Measurements from ENCODE around the gene CADM1. TPM values are rescaled to one million over a fixed set of nuclear protein-coding genes. Genes with fewer than 3 reads are reported as not detected.

The CADM1 gene
- total and polyA plus RNA-seq, 4 donors, result 13.0 to 40.6 (median 28.9) TPM

DNA sequence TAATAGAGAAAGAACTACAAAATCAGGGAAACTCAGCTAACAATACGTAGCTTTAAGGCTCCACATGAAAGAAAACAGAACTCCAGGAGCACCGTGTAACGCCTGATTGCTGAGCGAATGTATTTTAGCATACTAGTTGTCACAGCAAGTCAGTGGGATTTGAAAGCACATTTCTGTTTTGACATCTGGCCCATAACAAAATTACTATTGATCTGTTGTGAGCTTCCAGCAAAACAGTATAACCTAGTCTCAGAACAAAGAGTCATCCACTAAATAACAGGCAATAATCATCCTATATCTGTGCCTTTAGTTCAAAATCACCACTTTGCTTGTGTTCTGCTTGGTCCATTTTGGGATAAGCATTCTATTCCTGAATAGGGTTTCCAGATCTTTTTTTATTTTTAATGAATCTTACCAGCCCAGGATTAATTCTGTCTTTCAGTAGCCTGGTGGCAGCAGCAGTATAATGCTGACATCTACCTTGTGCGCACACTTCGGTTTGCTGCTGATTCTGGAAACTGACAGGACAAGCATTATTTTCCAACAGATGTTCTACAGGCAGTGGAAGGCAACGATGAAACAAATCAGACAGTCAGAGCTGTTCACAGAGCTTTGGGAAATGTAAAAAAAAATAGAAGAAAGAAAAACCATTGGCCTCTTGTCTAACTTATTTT is 66.2 kb downstream of the CADM1 start:
- no peak overlapping the region for H3K4me3 ChIP-seq (ENCODE audit: low read depth in 1 of 3, low read length in 3 of 3)
- peaks cover 0 to 40% (median 12%) of the 10 kb centered on the region in 4 donors for H3K4me1 ChIP-seq (ENCODE audit: control insufficient read depth in 4 of 4, insufficient read depth in 4 of 4, low read length in 3 of 4)
- H3K9me3 ChIP-seq (ENCODE audit: control insufficient read depth in 4 of 4, low read length in 3 of 4), result no peaks in the 10 kb centered on the region
- no peaks in the 10 kb centered on the region for H3K36me3 ChIP-seq (ENCODE audit: control insufficient read depth in 4 of 4, insufficient read depth in 3 of 4, low read depth in 1 of 4, low read length in 3 of 4)
- no peaks in the 10 kb centered on the region for H3K27me3 ChIP-seq (ENCODE audit: control insufficient read depth in 4 of 4, insufficient read depth in 4 of 4, low read length in 3 of 4)
- no peak overlapping the region for H3K27ac ChIP-seq (ENCODE audit: low read depth in 1 of 2, low read length in 2 of 2)
- WGBS, result 67% methylated on average over 7 of the region's 7 CpGs
- TF ChIP-seq, protein P1, sequence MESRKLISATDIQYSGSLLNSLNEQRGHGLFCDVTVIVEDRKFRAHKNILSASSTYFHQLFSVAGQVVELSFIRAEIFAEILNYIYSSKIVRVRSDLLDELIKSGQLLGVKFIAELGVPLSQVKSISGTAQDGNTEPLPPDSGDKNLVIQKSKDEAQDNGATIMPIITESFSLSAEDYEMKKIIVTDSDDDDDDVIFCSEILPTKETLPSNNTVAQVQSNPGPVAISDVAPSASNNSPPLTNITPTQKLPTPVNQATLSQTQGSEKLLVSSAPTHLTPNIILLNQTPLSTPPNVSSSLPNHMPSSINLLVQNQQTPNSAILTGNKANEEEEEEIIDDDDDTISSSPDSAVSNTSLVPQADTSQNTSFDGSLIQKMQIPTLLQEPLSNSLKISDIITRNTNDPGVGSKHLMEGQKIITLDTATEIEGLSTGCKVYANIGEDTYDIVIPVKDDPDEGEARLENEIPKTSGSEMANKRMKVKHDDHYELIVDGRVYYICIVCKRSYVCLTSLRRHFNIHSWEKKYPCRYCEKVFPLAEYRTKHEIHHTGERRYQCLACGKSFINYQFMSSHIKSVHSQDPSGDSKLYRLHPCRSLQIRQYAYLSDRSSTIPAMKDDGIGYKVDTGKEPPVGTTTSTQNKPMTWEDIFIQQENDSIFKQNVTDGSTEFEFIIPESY (IDR thresholded peaks at IDR 0.05), result no peak
- TF ChIP-seq HNF4A (conservative IDR thresholded peaks at IDR 0.05), result no peak
- TF ChIP-seq RXRA (IDR thresholded peaks at IDR 0.05), result no peak
- TF ChIP-seq, protein P2, sequence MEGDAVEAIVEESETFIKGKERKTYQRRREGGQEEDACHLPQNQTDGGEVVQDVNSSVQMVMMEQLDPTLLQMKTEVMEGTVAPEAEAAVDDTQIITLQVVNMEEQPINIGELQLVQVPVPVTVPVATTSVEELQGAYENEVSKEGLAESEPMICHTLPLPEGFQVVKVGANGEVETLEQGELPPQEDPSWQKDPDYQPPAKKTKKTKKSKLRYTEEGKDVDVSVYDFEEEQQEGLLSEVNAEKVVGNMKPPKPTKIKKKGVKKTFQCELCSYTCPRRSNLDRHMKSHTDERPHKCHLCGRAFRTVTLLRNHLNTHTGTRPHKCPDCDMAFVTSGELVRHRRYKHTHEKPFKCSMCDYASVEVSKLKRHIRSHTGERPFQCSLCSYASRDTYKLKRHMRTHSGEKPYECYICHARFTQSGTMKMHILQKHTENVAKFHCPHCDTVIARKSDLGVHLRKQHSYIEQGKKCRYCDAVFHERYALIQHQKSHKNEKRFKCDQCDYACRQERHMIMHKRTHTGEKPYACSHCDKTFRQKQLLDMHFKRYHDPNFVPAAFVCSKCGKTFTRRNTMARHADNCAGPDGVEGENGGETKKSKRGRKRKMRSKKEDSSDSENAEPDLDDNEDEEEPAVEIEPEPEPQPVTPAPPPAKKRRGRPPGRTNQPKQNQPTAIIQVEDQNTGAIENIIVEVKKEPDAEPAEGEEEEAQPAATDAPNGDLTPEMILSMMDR (IDR thresholded peaks at IDR 0.05; ENCODE audit: low read depth, low read length, missing input control), result no peak
- TF ChIP-seq, protein P3, sequence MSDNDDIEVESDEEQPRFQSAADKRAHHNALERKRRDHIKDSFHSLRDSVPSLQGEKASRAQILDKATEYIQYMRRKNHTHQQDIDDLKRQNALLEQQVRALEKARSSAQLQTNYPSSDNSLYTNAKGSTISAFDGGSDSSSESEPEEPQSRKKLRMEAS (IDR thresholded peaks at IDR 0.05), result no peak
- no peak for TF ChIP-seq FOXA1 (IDR thresholded peaks at IDR 0.05)
- TF ChIP-seq EGR1 (IDR thresholded peaks at IDR 0.05; ENCODE audit: low read depth in 2 of 2), result no peak
- TF ChIP-seq GABPA (IDR thresholded peaks at IDR 0.05 in 1 of 2, conservative IDR thresholded peaks at IDR 0.05 in 1 of 2), result no peak
- TF ChIP-seq RAD21 (IDR thresholded peaks at IDR 0.05), result no peak
- TF ChIP-seq YY1 (IDR thresholded peaks at IDR 0.05), result no peak
- TF ChIP-seq, protein P4, sequence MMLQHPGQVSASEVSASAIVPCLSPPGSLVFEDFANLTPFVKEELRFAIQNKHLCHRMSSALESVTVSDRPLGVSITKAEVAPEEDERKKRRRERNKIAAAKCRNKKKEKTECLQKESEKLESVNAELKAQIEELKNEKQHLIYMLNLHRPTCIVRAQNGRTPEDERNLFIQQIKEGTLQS (IDR thresholded peaks at IDR 0.05), result no peak
- TF ChIP-seq, protein P5, sequence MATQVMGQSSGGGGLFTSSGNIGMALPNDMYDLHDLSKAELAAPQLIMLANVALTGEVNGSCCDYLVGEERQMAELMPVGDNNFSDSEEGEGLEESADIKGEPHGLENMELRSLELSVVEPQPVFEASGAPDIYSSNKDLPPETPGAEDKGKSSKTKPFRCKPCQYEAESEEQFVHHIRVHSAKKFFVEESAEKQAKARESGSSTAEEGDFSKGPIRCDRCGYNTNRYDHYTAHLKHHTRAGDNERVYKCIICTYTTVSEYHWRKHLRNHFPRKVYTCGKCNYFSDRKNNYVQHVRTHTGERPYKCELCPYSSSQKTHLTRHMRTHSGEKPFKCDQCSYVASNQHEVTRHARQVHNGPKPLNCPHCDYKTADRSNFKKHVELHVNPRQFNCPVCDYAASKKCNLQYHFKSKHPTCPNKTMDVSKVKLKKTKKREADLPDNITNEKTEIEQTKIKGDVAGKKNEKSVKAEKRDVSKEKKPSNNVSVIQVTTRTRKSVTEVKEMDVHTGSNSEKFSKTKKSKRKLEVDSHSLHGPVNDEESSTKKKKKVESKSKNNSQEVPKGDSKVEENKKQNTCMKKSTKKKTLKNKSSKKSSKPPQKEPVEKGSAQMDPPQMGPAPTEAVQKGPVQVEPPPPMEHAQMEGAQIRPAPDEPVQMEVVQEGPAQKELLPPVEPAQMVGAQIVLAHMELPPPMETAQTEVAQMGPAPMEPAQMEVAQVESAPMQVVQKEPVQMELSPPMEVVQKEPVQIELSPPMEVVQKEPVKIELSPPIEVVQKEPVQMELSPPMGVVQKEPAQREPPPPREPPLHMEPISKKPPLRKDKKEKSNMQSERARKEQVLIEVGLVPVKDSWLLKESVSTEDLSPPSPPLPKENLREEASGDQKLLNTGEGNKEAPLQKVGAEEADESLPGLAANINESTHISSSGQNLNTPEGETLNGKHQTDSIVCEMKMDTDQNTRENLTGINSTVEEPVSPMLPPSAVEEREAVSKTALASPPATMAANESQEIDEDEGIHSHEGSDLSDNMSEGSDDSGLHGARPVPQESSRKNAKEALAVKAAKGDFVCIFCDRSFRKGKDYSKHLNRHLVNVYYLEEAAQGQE (IDR thresholded peaks at IDR 0.05), result no peak
- no peak for TF ChIP-seq TAF1 (conservative IDR thresholded peaks at IDR 0.05)
- no peak for TF ChIP-seq FOXA2 (IDR thresholded peaks at IDR 0.05)
- TF ChIP-seq NR2F2 (IDR thresholded peaks at IDR 0.05), result no peak
- TF ChIP-seq HNF4G (IDR thresholded peaks at IDR 0.05), result no peak
- TF ChIP-seq JUND (IDR thresholded peaks at IDR 0.05), result no peak
- no peak for TF ChIP-seq SP1 (IDR thresholded peaks at IDR 0.05)
- DNase-seq (ENCODE audit: low spot score), result no peak
- H3K9ac ChIP-seq (ENCODE audit: low read depth in 1 of 2, low read length in 2 of 2), result no peak overlapping the region

All from liver (tissue), 9 donors.